Measurements from ENCODE around the gene KCTD5. TPM values are rescaled to one million over a fixed set of nuclear protein-coding genes. Genes with fewer than 3 reads are reported as not detected.
"Not testable (repeated sequence)": the region's sequence is repeated elsewhere in the genome, so short reads cannot be mapped to it uniquely, and the experiment has no call there.

Gene KCTD5
- total and polyA plus RNA-seq, 9 of the 15 experiments (the other 6 are each of a cell fraction or from before 2014, with no cell fraction given), result 0.73 to 58.3 (median 32.3) TPM

DNA sequence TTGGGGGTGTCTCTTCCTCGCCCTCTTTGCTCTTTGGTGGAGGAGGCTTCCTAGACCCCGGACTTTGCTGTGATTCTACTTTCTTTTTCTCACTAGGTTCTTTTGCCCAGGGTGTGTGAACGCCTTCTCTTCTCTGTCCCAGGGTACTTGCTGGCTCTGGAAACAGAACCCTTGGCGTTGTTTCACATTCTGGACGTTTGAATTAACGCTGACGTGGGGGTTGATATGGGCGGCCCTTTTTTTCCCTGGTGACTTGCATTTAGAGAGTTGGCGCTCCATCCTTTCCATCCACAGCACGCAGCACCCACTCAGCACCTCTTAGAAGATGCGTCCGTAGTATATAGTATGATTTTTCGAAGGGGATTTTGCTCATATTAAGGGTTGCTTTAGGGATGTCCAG is 718 bp downstream of the KCTD5 start:
- CTCF ChIA-PET (ENCODE audit: low intra/inter-chr PET ratio); DNase-seq (ENCODE audit: extremely low read depth in 1 of 4, low spot score in 3 of 4); in situ Hi-C loops (cut with MboI); H3K9me3 ChIP-seq (replicated peaks; ENCODE audit: control insufficient read depth, insufficient read depth, low read depth, low read length); BruUV-seq (replicated peaks); ATAC-seq; H3K27me3 ChIP-seq (ENCODE audit: control insufficient read depth in 2 of 2, insufficient read depth in 2 of 2, low read length in 2 of 2); intact Hi-C loops (cut with micrococcal nuclease); H3K9me1 ChIP-seq (ENCODE audit: control insufficient read depth, insufficient read depth, low read length); FAIRE-seq: not testable (repeated sequence)
- peaks cover 46% of the 10 kb centered on the region for H3K79me2 ChIP-seq (ENCODE audit: control insufficient read depth, insufficient read depth, low read length)
- TF ChIP-seq ZNF316 (IDR thresholded peaks at IDR 0.05), result 0 out of 2 replicates have a peak, but pooled peaks have one; percentile 9
- H3K4me2 ChIP-seq (ENCODE audit: insufficient read depth, low read length), result peak overlapping the region; percentile 98
- peaks cover 12 to 24% of the 10 kb centered on the region in 2 experiments for H3K4me1 ChIP-seq (replicated peaks in 1 of 2; ENCODE audit: control insufficient read depth in 2 of 2, insufficient read depth in 2 of 2, low read length in 2 of 2)
- peak overlapping the region; percentile 85 to 99 for H3K9ac ChIP-seq (ENCODE audit: insufficient read depth in 1 of 2, low read depth in 2 of 2, low read length in 2 of 2)
- peaks cover 17% of the 10 kb centered on the region; the same call in 2 of the 3 replicates for H3K36me3 ChIP-seq (ENCODE audit: control insufficient read depth, insufficient read depth, low read length)
- H3K27ac ChIP-seq (ENCODE audit: extremely low read depth, low read depth, low read length), result peak overlapping the region; percentile 76
- 1% methylated on average over 13 of the region's 13 CpGs for WGBS (ENCODE audit: insufficient coverage, low coverage, missing lambda C conversion rate)
- POLR2A ChIA-PET, result interaction anchor here (1.0 to 1.4 kb wide), 2 partner anchors 8 to 10 kb away, joined by 4 to 5 read pairs; no protein-coding TSS in a partner anchor
- peak overlapping the region; percentile 82; the same call in 1 of the 2 replicates for H2AFZ ChIP-seq (ENCODE audit: low read depth, low read length)
- peaks cover 13% of the 10 kb centered on the region for H4K20me1 ChIP-seq (replicated peaks; ENCODE audit: control insufficient read depth, insufficient read depth, low read length)
- H3K4me3 ChIP-seq, result peak overlapping the region; percentile 98

GRCh38 chr16:2686075-2686474 is 3.8 kb downstream of the KCTD5 start:
- H3K9ac ChIP-seq (ENCODE audit: insufficient read depth in 1 of 2, low read depth in 2 of 2, low read length in 2 of 2); in situ Hi-C loops (cut with MboI); CTCF ChIA-PET (ENCODE audit: low intra/inter-chr PET ratio); H3K9me1 ChIP-seq (ENCODE audit: control insufficient read depth, insufficient read depth, low read length); H3K9me3 ChIP-seq (replicated peaks; ENCODE audit: control insufficient read depth, insufficient read depth, low read depth, low read length); ATAC-seq; DNase-seq (ENCODE audit: extremely low read depth in 1 of 4, low spot score in 3 of 4); H3K4me3 ChIP-seq; H2AFZ ChIP-seq (ENCODE audit: low read depth, low read length); BruUV-seq (replicated peaks); H3K27ac ChIP-seq (ENCODE audit: extremely low read depth, low read depth, low read length); POLR2A ChIA-PET; intact Hi-C loops (cut with micrococcal nuclease); H3K27me3 ChIP-seq (ENCODE audit: control insufficient read depth in 2 of 2, insufficient read depth in 2 of 2, low read length in 2 of 2); H3K4me2 ChIP-seq (ENCODE audit: insufficient read depth, low read length): not testable (repeated sequence)
- H3K79me2 ChIP-seq (ENCODE audit: control insufficient read depth, insufficient read depth, low read length), result peaks cover 41% of the 10 kb centered on the region
- peaks cover 13% of the 10 kb centered on the region for H4K20me1 ChIP-seq (replicated peaks; ENCODE audit: control insufficient read depth, insufficient read depth, low read length)
- H3K36me3 ChIP-seq (ENCODE audit: control insufficient read depth, insufficient read depth, low read length), result peaks cover 21% of the 10 kb centered on the region; the same call in 2 of the 3 replicates
- H3K4me1 ChIP-seq (replicated peaks in 1 of 2; ENCODE audit: control insufficient read depth in 2 of 2, insufficient read depth in 2 of 2, low read length in 2 of 2), result peaks cover 5 to 36% of the 10 kb centered on the region in 2 experiments
- peak; percentile 75 for FAIRE-seq
- WGBS (ENCODE audit: insufficient coverage, low coverage, missing lambda C conversion rate), result no CpG with 5 or more reads among the region's 9 CpGs
